GM18951 (cell line): Measurements from ENCODE around the gene CD99L2.
A peak's percentile ranks its signal among the peaks of the same experiment; 100 is the strongest.

Experiments
- POLR2A ChIP-seq: IDR thresholded peaks from 4 replicates; pipeline ENCODE4 v1.6.1; 2011; ENCODE audit warnings: mild to moderate bottlenecking; ENCODE audit not compliant: insufficient read length, insufficient read depth; ENCODE audit errors: extremely low read depth
- in situ Hi-C: fragments of 300-500 bp; cut with MboI; formaldehyde crosslinking; loops from one replicate; pipeline ENCODE4 v1.12.0; 2022; ENCODE audit warnings: low sequenced_read_pairs, mixed read lengths, inconsistent platforms; ENCODE audit not compliant: unreplicated experiment

Gene CD99L2

GRCh38 chrX:150898343-150899190 lies at the start of gene CD99L2:
Gene CD99L2, minus strand, starts transcription at chrX:150898668. Its CDS starts 80 bp downstream, at chrX:150898588.
- TF ChIP-seq POLR2A = peak; percentile 68
- in situ Hi-C loops = no loop called here

GRCh38 chrX:150944233-150944632 lies 45.8 kb upstream of the CD99L2 start:
- no peak for TF ChIP-seq POLR2A
- in situ Hi-C loops = no loop called here

GRCh38 chrX:150942942-150943594 lies 44.6 kb upstream of the CD99L2 start:
- no peak for TF ChIP-seq POLR2A
- in situ Hi-C loops = no loop called here

GRCh38 chrX:150941580-150941979 lies 43.1 kb upstream of the CD99L2 start:
- in situ Hi-C loops = no loop called here
- TF ChIP-seq POLR2A = no peak

- in situ Hi-C loops = no loop called here
- no peak for TF ChIP-seq POLR2A
Measured at GRCh38 chrX:150940844-150941495, 42.5 kb upstream of the CD99L2 start.

- in situ Hi-C loops = no loop called here
- no peak for TF ChIP-seq POLR2A
Measured at GRCh38 chrX:150936556-150936955, 38.1 kb upstream of the CD99L2 start.

- in situ Hi-C loops = no loop called here
- TF ChIP-seq POLR2A = no peak
Measured at GRCh38 chrX:150935467-150935866, 37.0 kb upstream of the CD99L2 start.

GRCh38 chrX:150934453-150934852 lies 36.0 kb upstream of the CD99L2 start:
- TF ChIP-seq POLR2A = no peak
- in situ Hi-C loops = no loop called here

GRCh38 chrX:150933945-150934350 lies 35.5 kb upstream of the CD99L2 start:
- in situ Hi-C loops = no loop called here
- no peak for TF ChIP-seq POLR2A

GRCh38 chrX:150929058-150929457 lies 30.6 kb upstream of the CD99L2 start:
- no peak for TF ChIP-seq POLR2A
- in situ Hi-C loops = no loop called here

GRCh38 chrX:150926791-150927190 lies 28.3 kb upstream of the CD99L2 start:
- TF ChIP-seq POLR2A = no peak
- in situ Hi-C loops = no loop called here

GRCh38 chrX:150926304-150926703 lies 27.8 kb upstream of the CD99L2 start:
- TF ChIP-seq POLR2A = no peak
- in situ Hi-C loops = no loop called here

- no peak for TF ChIP-seq POLR2A
- in situ Hi-C loops = no loop called here
Measured at GRCh38 chrX:150919401-150919800, 20.9 kb upstream of the CD99L2 start.
